ENCODE results near the gene R3HDM4.

The R3HDM4 gene

DNA sequence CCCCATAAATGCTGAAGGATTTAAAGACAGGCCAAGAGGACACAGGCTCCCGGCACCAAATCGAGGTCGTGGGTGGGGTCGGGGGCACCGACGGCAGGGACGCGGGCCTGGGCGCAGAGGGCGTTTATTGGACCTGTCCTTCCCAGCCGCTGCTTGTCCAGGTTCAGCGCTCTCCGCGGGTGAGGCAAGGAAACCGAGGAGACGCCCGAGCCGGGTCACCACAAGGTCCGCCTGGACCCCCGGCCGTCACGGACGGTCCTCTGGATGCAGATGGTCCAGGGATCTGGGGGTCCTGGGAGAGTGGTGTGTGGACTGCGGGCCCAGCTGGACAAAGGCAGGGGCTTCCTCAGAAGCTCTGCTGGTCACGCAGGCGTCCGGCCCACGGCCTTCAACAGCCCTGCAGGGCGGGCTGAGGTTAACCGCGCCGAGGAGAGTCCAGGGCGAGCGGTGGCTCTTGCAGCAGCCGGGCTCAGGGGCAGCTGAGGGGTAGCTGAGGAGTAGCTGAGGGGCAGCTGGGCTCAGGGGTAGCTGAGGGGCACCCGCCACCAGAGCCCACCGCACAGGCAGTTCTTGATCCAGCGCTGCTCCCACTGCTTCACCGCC, 45.1 kb downstream of the R3HDM4 start:
- DNase-seq (ENCODE audit: low spot score): no peak
- TF ChIP-seq, protein P1, sequence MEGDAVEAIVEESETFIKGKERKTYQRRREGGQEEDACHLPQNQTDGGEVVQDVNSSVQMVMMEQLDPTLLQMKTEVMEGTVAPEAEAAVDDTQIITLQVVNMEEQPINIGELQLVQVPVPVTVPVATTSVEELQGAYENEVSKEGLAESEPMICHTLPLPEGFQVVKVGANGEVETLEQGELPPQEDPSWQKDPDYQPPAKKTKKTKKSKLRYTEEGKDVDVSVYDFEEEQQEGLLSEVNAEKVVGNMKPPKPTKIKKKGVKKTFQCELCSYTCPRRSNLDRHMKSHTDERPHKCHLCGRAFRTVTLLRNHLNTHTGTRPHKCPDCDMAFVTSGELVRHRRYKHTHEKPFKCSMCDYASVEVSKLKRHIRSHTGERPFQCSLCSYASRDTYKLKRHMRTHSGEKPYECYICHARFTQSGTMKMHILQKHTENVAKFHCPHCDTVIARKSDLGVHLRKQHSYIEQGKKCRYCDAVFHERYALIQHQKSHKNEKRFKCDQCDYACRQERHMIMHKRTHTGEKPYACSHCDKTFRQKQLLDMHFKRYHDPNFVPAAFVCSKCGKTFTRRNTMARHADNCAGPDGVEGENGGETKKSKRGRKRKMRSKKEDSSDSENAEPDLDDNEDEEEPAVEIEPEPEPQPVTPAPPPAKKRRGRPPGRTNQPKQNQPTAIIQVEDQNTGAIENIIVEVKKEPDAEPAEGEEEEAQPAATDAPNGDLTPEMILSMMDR (IDR thresholded peaks at IDR 0.05; ENCODE audit: borderline replicate concordance, control extremely low read depth, extremely low read depth, insufficient read depth, missing control alignments): no peak
- in situ Hi-C loops (cut with MboI; ENCODE audit: low sequenced_read_pairs, unreplicated experiment): loop anchor here (10.0 kb wide), 1 partner anchor 47 kb away; the partner anchor contains the start of genes KISS1R and R3HDM4

DNA sequence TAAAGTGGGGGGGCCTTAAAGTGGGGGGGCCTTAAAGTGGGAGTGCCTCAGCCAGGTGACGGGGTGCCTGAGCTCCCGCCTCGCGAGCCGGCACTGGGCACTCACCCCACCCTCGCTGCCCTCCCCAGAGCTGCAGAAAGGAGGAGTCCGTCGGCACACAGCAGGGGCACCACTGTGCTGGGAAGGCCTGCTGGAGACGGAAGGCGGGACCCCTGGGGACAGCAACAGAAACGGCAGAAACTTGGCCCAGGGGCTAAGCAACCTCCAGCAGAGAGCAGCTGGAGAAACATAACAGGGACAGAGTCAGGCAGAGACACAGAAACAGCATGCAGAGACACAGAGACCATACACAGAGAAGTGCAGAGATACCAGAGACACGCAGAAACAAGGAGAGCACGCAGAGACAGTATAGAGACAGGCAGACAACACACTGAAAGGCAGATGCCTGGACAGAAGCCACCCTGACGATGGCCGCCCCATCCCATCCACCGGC, 45.7 kb downstream of the R3HDM4 start:
- TF ChIP-seq, protein P1 (IDR thresholded peaks at IDR 0.05; ENCODE audit: borderline replicate concordance, control extremely low read depth, extremely low read depth, insufficient read depth, missing control alignments): no peak
- no peak for DNase-seq (ENCODE audit: low spot score)
- in situ Hi-C loops (cut with MboI; ENCODE audit: low sequenced_read_pairs, unreplicated experiment): loop anchor here (10.0 kb wide), 1 partner anchor 47 kb away; the partner anchor contains the start of genes KISS1R and R3HDM4

DNA sequence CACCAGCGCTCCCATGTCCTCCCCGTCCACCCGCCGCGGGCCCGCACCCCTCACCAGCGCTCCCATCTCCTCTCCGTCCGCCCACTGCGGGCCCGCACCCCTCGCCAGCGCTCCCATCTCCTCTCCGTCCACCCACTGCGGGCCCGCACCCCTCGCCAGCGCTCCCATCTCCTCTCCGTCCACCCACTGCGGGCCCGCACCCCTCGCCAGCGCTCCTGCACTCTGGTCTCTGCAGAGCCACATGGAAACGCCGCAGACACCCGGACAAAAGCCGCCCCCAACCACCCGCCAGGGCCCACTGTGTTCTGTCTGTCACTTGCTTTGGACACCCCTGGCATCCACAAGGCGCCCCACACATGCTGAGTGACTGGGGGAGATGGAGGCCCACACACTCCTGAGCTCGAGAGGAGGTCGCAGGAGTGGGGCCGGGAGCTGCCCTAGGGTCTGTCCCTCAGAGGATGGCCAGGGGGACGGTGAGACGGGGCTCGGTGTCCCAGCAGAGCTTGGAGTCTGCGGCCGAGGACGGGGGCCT, 46.2 kb downstream of the R3HDM4 start:
- no peak for DNase-seq (ENCODE audit: low spot score)
- in situ Hi-C loops (cut with MboI; ENCODE audit: low sequenced_read_pairs, unreplicated experiment): loop anchor here (10.0 kb wide), 1 partner anchor 48 kb away; the partner anchor contains the start of genes KISS1R and R3HDM4
- TF ChIP-seq, protein P1 (IDR thresholded peaks at IDR 0.05; ENCODE audit: borderline replicate concordance, control extremely low read depth, extremely low read depth, insufficient read depth, missing control alignments): no peak

DNA sequence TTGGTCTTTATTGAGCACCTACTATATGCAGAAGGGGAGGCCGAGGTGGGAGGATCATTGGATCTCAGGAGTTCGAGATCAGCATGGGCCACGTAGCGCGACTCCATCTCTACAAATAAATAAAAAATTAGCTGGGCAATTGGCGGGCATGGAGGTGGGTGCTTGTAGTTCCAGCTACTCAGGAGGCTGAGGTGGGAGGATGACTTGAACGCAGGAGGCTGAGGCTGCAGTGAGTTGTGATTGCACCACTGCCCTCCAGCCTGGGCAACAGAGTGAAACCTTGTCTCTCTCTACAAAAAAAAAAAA, 49.8 kb downstream of the R3HDM4 start:
- TF ChIP-seq, protein P1 (IDR thresholded peaks at IDR 0.05; ENCODE audit: borderline replicate concordance, control extremely low read depth, extremely low read depth, insufficient read depth, missing control alignments): no peak
- in situ Hi-C loops (cut with MboI; ENCODE audit: low sequenced_read_pairs, unreplicated experiment): loop anchor here (10.0 kb wide), 1 partner anchor 52 kb away; the partner anchor contains the start of genes KISS1R and R3HDM4
- no peak for DNase-seq (ENCODE audit: low spot score)

DNA sequence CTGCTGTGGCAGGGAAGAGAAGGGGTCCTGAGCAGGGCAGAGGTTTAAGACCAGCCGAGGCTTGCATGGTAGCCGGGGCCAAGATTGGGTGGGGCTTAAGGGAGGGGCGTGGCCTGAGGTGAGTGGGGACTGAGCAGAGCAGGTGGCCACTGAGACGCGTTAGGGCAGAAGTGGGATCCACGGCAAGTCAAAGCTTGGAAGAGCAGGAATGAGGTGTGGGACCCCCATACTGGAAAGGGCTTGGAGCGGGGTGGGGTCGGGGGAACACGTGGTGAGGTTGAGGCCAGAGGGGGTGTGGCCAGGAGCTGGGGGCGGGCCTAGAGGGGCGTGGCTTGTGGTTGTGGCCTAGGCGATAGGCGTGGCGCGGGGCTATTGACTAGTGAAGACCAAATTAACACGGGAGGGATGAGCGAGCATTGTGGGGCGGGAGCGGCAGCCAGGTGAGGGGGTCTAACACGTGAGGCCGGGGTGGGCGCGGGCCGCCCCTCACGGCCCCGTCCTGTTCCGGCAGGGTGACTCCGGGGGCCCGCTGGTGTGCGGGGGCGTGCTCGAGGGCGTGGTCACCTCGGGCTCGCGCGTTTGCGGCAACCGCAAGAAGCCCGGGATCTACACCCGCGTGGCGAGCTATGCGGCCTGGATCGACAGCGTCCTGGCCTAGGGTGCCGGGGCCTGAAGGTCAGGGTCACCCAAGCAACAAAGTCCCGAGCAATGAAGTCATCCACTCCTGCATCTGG, 50.3 kb downstream of the R3HDM4 start:
- TF ChIP-seq, protein P1 (IDR thresholded peaks at IDR 0.05; ENCODE audit: borderline replicate concordance, control extremely low read depth, extremely low read depth, insufficient read depth, missing control alignments): no peak
- DNase-seq (ENCODE audit: low spot score): peak; percentile 83
- in situ Hi-C loops (cut with MboI; ENCODE audit: low sequenced_read_pairs, unreplicated experiment): loop anchor here (10.0 kb wide), 1 partner anchor 52 kb away; the partner anchor contains the start of genes KISS1R and R3HDM4

DNA sequence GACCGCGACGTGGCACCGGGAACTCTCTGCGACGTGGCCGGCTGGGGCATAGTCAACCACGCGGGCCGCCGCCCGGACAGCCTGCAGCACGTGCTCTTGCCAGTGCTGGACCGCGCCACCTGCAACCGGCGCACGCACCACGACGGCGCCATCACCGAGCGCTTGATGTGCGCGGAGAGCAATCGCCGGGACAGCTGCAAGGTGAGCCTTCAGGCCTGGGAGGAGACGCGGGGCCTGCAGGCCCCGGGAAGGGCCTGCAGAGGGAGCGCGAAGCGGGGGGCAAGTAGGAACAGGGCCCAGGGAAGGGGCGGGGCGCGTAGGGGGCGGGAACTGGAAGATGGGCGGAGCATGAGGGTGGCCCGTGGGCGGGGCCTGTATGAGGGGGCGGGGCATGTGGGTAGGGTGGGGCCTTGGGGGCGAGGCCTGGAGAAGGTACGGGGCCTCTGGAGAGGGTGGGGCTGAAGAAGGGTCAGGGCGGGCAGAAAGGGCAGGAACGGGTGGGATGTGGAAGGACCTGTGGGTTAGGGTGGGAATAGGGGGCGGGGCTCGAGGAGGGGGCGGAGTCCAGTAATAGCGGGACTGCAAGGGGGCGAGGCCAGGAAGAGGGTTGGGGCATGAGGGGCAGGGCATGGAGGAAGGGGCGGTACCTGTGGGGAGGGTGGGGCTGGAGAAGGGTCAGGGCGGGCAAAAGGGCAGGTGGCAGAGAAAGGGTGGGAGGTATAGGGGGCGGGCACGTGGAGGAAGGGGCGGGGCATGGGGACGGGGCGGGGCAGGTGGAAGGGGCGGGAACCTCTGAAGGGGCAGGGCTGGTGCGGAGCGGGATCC, 51.1 kb downstream of the R3HDM4 start:
- TF ChIP-seq, protein P1 (IDR thresholded peaks at IDR 0.05; ENCODE audit: borderline replicate concordance, control extremely low read depth, extremely low read depth, insufficient read depth, missing control alignments): no peak
- in situ Hi-C loops (cut with MboI; ENCODE audit: low sequenced_read_pairs, unreplicated experiment): loop anchor here (10.0 kb wide), 1 partner anchor 53 kb away; the partner anchor contains the start of genes KISS1R and R3HDM4
- peak; percentile 87 for DNase-seq (ENCODE audit: low spot score)
